ENCODE results near the gene CAMTA1.

The CAMTA1 gene

GRCh38 chr1:7040969-7041695, 255.9 kb downstream of the CAMTA1 start:
- no peak for TF ChIP-seq SUZ12 (IDR thresholded peaks at IDR 0.05)
- TF ChIP-seq LEF1 (IDR thresholded peaks at IDR 0.05; ENCODE audit: borderline replicate concordance) = no peak
- no peak for TF ChIP-seq SP1 (IDR thresholded peaks at IDR 0.05)
- TF ChIP-seq BHLHE40 (IDR thresholded peaks at IDR 0.05; ENCODE audit: borderline replicate concordance) = no peak
- TF ChIP-seq ARNT (IDR thresholded peaks at IDR 0.05) = no peak
- TF ChIP-seq NFRKB (IDR thresholded peaks at IDR 0.05) = no peak
- TF ChIP-seq, protein P1, sequence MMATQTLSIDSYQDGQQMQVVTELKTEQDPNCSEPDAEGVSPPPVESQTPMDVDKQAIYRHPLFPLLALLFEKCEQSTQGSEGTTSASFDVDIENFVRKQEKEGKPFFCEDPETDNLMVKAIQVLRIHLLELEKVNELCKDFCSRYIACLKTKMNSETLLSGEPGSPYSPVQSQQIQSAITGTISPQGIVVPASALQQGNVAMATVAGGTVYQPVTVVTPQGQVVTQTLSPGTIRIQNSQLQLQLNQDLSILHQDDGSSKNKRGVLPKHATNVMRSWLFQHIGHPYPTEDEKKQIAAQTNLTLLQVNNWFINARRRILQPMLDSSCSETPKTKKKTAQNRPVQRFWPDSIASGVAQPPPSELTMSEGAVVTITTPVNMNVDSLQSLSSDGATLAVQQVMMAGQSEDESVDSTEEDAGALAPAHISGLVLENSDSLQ (IDR thresholded peaks at IDR 0.05) = no peak
- TF ChIP-seq CTBP1 (IDR thresholded peaks at IDR 0.05; ENCODE audit: borderline replicate concordance) = no peak
- POLR2A ChIA-PET = no interaction called here
- CTCF ChIA-PET = interaction anchor here (0.7 to 2.5 kb wide), 3 partner anchors 29 to 167 kb away, joined by 4 to 33 read pairs (median 4); no protein-coding TSS in a partner anchor
- no peak for DNase-seq (ENCODE audit: extremely low spot score)

DNA sequence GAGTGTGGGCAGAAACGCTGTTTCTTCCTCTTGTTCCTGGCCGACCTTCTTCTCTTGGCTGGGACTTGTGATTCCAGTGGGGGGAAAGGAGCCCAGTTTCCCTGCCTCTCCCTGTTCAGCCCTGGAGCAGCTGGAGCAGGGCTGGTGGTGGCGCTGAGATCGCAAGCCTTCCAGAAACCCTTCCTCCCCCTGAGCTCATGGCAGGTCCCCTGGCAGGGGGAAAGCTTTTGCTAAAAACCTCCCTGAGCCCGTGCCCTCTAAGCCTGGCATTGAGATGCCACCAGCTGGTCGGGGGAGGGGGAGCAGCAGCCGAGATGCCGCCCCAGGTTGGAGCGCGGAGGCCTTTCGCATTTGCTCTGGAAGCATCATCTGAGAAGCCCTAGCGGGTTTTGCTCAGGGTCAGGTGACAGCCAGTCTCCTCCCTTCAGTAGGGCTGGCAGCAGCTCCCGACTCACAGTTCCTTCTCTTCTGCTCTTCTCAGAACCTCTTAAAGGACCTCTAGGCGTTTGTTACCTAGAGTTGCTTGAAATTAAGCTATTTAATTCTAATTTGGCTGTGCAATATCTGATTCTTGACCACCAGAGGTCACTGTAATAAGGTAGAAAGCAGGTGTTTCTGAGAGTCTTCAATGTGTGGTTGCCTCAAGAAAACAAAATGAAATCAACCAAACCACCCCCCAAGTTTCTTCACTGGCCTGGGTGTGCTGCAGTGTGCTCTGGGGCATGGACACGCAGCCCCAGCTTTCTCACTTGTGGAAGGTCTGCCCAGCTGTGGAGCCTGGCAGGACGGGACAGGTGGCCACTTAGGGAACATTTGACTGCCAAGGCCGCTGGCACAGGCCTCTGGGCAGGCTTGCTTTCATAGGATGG, 257.3 kb downstream of the CAMTA1 start:
- peak; percentile 38 for DNase-seq (ENCODE audit: extremely low spot score)
- no peak for TF ChIP-seq FOXM1 (IDR thresholded peaks at IDR 0.05; ENCODE audit: borderline replicate concordance)
- TF ChIP-seq FOXA1 (IDR thresholded peaks at IDR 0.05) = no peak
- no peak for TF ChIP-seq ZNF384 (IDR thresholded peaks at IDR 0.05)
- TF ChIP-seq, protein P1 (IDR thresholded peaks at IDR 0.05) = no peak
- no peak for TF ChIP-seq BHLHE40 (IDR thresholded peaks at IDR 0.05; ENCODE audit: borderline replicate concordance)
- no peak for TF ChIP-seq L3MBTL2 (conservative IDR thresholded peaks at IDR 0.05)
- no peak for TF ChIP-seq NFRKB (IDR thresholded peaks at IDR 0.05)
- no peak for TF ChIP-seq SUZ12 (IDR thresholded peaks at IDR 0.05)
- TF ChIP-seq LEF1 (IDR thresholded peaks at IDR 0.05; ENCODE audit: borderline replicate concordance) = no peak
- no peak for TF ChIP-seq FOXK2 (IDR thresholded peaks at IDR 0.05)
- no peak for TF ChIP-seq ELF4 (IDR thresholded peaks at IDR 0.05)
- TF ChIP-seq TARDBP (IDR thresholded peaks at IDR 0.05) = no peak
- TF ChIP-seq SP1 (IDR thresholded peaks at IDR 0.05) = no peak
- CTCF ChIA-PET = interaction anchor here (0.6 to 2.5 kb wide), 20 partner anchors 10 to 323 kb away, joined by 3 to 33 read pairs (median 3); no protein-coding TSS in a partner anchor

GRCh38 chr1:7043191-7043549, 257.9 kb downstream of the CAMTA1 start:
- no peak for DNase-seq (ENCODE audit: extremely low spot score)
- CTCF ChIA-PET = interaction anchor here (1.0 to 2.5 kb wide), 13 partner anchors 9 to 324 kb away, joined by 3 to 33 read pairs (median 3); no protein-coding TSS in a partner anchor
- TF ChIP-seq CTBP1 (IDR thresholded peaks at IDR 0.05; ENCODE audit: borderline replicate concordance) (no peak), HDGF (IDR thresholded peaks at IDR 0.05; ENCODE audit: borderline replicate concordance) (no peak), FOXM1 (IDR thresholded peaks at IDR 0.05; ENCODE audit: borderline replicate concordance) (no peak), TARDBP (IDR thresholded peaks at IDR 0.05) (no peak), FOXK2 (IDR thresholded peaks at IDR 0.05) (no peak), ARNT (IDR thresholded peaks at IDR 0.05) (no peak), NFRKB (IDR thresholded peaks at IDR 0.05) (no peak), ZNF384 (IDR thresholded peaks at IDR 0.05) (no peak), FOXA1 (IDR thresholded peaks at IDR 0.05) (no peak), BHLHE40 (IDR thresholded peaks at IDR 0.05; ENCODE audit: borderline replicate concordance) (no peak), L3MBTL2 (conservative IDR thresholded peaks at IDR 0.05) (no peak), SP1 (IDR thresholded peaks at IDR 0.05) (no peak), SUZ12 (IDR thresholded peaks at IDR 0.05) (no peak), ELF4 (IDR thresholded peaks at IDR 0.05) (no peak), LEF1 (IDR thresholded peaks at IDR 0.05; ENCODE audit: borderline replicate concordance) (no peak)
- TF ChIP-seq, protein P1 (IDR thresholded peaks at IDR 0.05) = no peak
- POLR2A ChIA-PET = interaction anchor here (1.3 kb wide), 1 partner anchor 74 kb away, joined by 3 read pairs; no protein-coding TSS in a partner anchor

More for the DNA sequence above, 257.3 kb downstream of the CAMTA1 start:
- POLR2A ChIA-PET = interaction anchor here (1.3 kb wide), 1 partner anchor 75 kb away, joined by 3 read pairs; no protein-coding TSS in a partner anchor

DNA sequence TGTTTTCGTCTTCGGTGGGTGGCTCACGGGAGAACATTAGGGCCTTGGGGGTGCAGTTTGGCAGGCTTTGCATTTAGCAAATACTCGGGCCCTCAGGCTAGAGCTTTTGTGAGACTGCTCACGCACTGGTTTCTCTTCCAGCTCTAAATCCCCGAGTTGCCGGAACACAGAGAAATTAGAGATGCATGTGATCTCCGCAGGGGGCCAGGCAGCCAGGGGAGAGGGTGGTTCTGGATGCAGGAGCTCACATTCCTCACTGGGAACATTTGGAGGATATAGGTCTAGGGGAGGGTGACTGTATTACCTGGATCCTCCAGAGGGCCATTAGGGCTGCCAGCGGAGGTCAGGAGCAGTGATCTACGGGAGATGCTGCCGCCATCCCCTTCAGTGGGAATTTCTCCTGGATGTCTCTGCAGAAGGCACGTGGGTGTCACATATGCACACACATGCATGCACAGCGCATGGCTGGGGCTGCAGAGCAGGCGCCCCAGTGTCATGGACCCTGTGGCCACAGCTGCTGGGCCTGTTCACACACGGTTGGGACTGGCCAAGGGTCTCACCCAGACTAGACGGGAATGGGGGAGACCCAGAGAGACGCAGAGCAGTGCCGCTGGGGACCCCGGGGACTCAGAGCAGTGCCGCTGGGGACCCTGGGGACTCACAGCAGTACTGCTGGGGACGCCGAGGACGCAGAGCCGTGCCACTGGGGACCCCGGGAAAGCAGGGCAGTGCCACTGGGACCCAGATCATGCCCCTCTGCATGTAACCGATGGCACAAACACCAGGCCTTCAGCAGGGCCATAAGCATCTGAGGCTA, 258.7 kb downstream of the CAMTA1 start:
- DNase-seq (ENCODE audit: extremely low spot score) = no peak
- TF ChIP-seq, protein P1 (IDR thresholded peaks at IDR 0.05) = no peak
- TF ChIP-seq FOXM1 (IDR thresholded peaks at IDR 0.05; ENCODE audit: borderline replicate concordance) (no peak), FOXA1 (IDR thresholded peaks at IDR 0.05) (no peak), ZNF384 (IDR thresholded peaks at IDR 0.05) (no peak), FOXK2 (IDR thresholded peaks at IDR 0.05) (no peak), ARNT (IDR thresholded peaks at IDR 0.05) (no peak), HDGF (IDR thresholded peaks at IDR 0.05; ENCODE audit: borderline replicate concordance) (no peak), L3MBTL2 (conservative IDR thresholded peaks at IDR 0.05) (no peak), ELF4 (IDR thresholded peaks at IDR 0.05) (no peak), TARDBP (IDR thresholded peaks at IDR 0.05) (no peak), SP1 (IDR thresholded peaks at IDR 0.05) (no peak), NFRKB (IDR thresholded peaks at IDR 0.05) (no peak), SUZ12 (IDR thresholded peaks at IDR 0.05) (no peak), LEF1 (IDR thresholded peaks at IDR 0.05; ENCODE audit: borderline replicate concordance) (no peak), CTBP1 (IDR thresholded peaks at IDR 0.05; ENCODE audit: borderline replicate concordance) (no peak), BHLHE40 (IDR thresholded peaks at IDR 0.05; ENCODE audit: borderline replicate concordance) (no peak)
- ChIA-PET CTCF (interaction anchor here (1.4 to 2.5 kb wide), 4 partner anchors 9 to 164 kb away, joined by 3 to 33 read pairs (median 6); no protein-coding TSS in a partner anchor), POLR2A (no interaction called here)
